K562 (cell line): ENCODE results near the gene TTC39B. TPM values are rescaled to one million over a fixed set of nuclear protein-coding genes. Genes with fewer than 3 reads are reported as not detected.

Experiments used
- ATAC-seq: fragments of 200-7000 bp; cut with Tn5 transposase; 3 replicates; pipeline ENCODE4 v1.9.1; 2020; ENCODE audit warnings: moderate library complexity
- BruUV-seq: library from RNA; stranded (reverse); fragments of 400-500 nt; replicated peaks from 2 replicates; lab custom pipeline; 2021; lab: Mats Ljungman, UMichigan
- CTCF ChIA-PET: fragments of 300-600 bp; formaldehyde crosslinking; extraction: SDS; loops from one replicate; lab custom pipeline; 2021; ENCODE audit warnings: low intra/inter-chr PET ratio; lab: Yijun Ruan, JAX
- POLR2A ChIA-PET: fragments of 300-600, 350-650 bp; sonication (Branson Sonifier 250); formaldehyde crosslinking; extraction: SDS; loops from one replicate; lab custom pipeline; 2021; ENCODE audit warnings: antibody characterized with exemption, inconsistent platforms; lab: Yijun Ruan, JAX
- DNase-seq, 4 experiments: peaks; one replicate each; pipeline versions ENCODE4 v3.0.0 to v3.0.0-alpha.2; 2011 to 2018; ENCODE audit warnings: low spot score in 3 of 4, mixed read lengths in 3 of 4; ENCODE audit errors: extremely low read depth in 1 of 4
- FAIRE-seq: peaks from 2 replicates; lab custom pipeline; 2011; peaks lifted over from hg19 to GRCh38; lab: Jason Lieb, UNC
- H2AFZ ChIP-seq: 2 replicates; pipeline ENCODE4 v1.6.0; 2011; ENCODE audit warnings: low read depth, low read length, control low read depth, inconsistent platforms
- H3K27ac ChIP-seq: fragments of 200-600 bp; 3 replicates; pipeline ENCODE4 v1.8.0; 2011; ENCODE audit warnings: low read depth, mild to moderate bottlenecking, control low read depth, inconsistent platforms, low read length, moderate library complexity, mixed read lengths; ENCODE audit errors: extremely low read depth
- H3K27me3 ChIP-seq, 2 experiments: fragments of 300-600 bp in 1 of 2; 2 replicates in 1 of 2; 3 replicates in 1 of 2; pipeline versions ENCODE4 v1.6.0 to v1.8.0; 2011; ENCODE audit warnings: inconsistent platforms in 2 of 2, low read length in 2 of 2, mild to moderate bottlenecking in 1 of 2, mixed read lengths in 1 of 2, moderate library complexity in 1 of 2; ENCODE audit not compliant: control insufficient read depth in 2 of 2, insufficient read depth in 2 of 2
- H3K36me3 ChIP-seq: fragments of 300-600 bp; 3 replicates; pipeline ENCODE4 v1.8.0; 2011; ENCODE audit warnings: mild to moderate bottlenecking, low read length, inconsistent platforms; ENCODE audit not compliant: control insufficient read depth, insufficient read depth
- H3K4me1 ChIP-seq, 2 experiments: fragments of 200-600 bp in 1 of 2; replicated peaks in 1 of 2; 2 replicates in 1 of 2; 3 replicates in 1 of 2; pipeline versions ENCODE4 v1.5.1 to v1.8.0; 2011; ENCODE audit warnings: inconsistent platforms in 2 of 2, low read length in 2 of 2, mild to moderate bottlenecking in 1 of 2, mixed read lengths in 1 of 2, moderate library complexity in 1 of 2; ENCODE audit not compliant: control insufficient read depth in 2 of 2, insufficient read depth in 2 of 2
- H3K4me2 ChIP-seq: 2 replicates; pipeline ENCODE4 v1.6.1; 2011; ENCODE audit warnings: low read length, control low read depth, inconsistent platforms, mixed read lengths; ENCODE audit not compliant: insufficient read depth
- H3K4me3 ChIP-seq: fragments of 200-600 bp; sonication (generic), shearing (Covaris generic); 2 replicates; pipeline ENCODE4 v1.5.1; 2016; ENCODE audit warnings: control low read depth, inconsistent platforms
- H3K79me2 ChIP-seq: fragments of 200-600 bp; 3 replicates; pipeline ENCODE4 v1.8.0; 2011; ENCODE audit warnings: low read length, inconsistent platforms; ENCODE audit not compliant: control insufficient read depth, insufficient read depth
- H3K9ac ChIP-seq, 2 experiments: 2 replicates each; pipeline versions ENCODE4 v1.6.0 to v1.6.1; 2011; ENCODE audit warnings: low read depth in 2 of 2, low read length in 2 of 2, control low read depth in 1 of 2, inconsistent platforms in 1 of 2, mild to moderate bottlenecking in 1 of 2, mixed read lengths in 1 of 2; ENCODE audit not compliant: insufficient read depth in 1 of 2
- H3K9me1 ChIP-seq: one replicate; pipeline ENCODE4 v1.6.0; 2011; ENCODE audit warnings: inconsistent platforms, mild to moderate bottlenecking, low read length, moderate library complexity; ENCODE audit not compliant: control insufficient read depth, insufficient read depth
- H3K9me3 ChIP-seq: replicated peaks from 2 replicates; pipeline ENCODE4 v1.5.1; 2011; ENCODE audit warnings: low read depth, low read length, inconsistent platforms; ENCODE audit not compliant: control insufficient read depth, insufficient read depth
- H4K20me1 ChIP-seq: replicated peaks from 2 replicates; pipeline ENCODE4 v1.6.1; 2011; ENCODE audit warnings: low read length, inconsistent platforms, mixed read lengths; ENCODE audit not compliant: control insufficient read depth, insufficient read depth
- ARID4B ChIP-seq: sonication (generic); formaldehyde crosslinking; IDR thresholded peaks from 2 replicates; pipeline ENCODE4 v1.8.0; 2022; ENCODE audit warnings: mild to moderate bottlenecking, missing genetic modification reagents
- CTBP1 ChIP-seq: fragments of 450-650 bp; IDR thresholded peaks from 2 replicates; pipeline ENCODE4 v1.6.1; 2016; ENCODE audit warnings: borderline replicate concordance
- EHMT2 ChIP-seq: fragments of 450-650 bp; IDR thresholded peaks from 2 replicates; pipeline ENCODE4 v1.6.1; 2018; ENCODE audit warnings: antibody characterized with exemption
- GTF2E2 ChIP-seq: fragments of 200-800 bp; sonication (Bioruptor generic); IDR thresholded peaks from 2 replicates; pipeline ENCODE4 v1.6.1; 2016; ENCODE audit warnings: missing genetic modification characterization, missing compliant biosample characterization
- HNRNPK ChIP-seq: fragments of 200-400 bp; formaldehyde crosslinking; IDR thresholded peaks from one replicate; pipeline ENCODE4 v1.6.1; 2018; ENCODE audit warnings: mild to moderate bottlenecking, low read depth, low read length; ENCODE audit not compliant: poor library complexity, severe bottlenecking
- KDM2B ChIP-seq: fragments of 250-450 bp; sonication (Bioruptor Pico); IDR thresholded peaks from 2 replicates; pipeline ENCODE4 v1.8.0; 2021; ENCODE audit warnings: mild to moderate bottlenecking, moderate library complexity
- KLF6 ChIP-seq: fragments of 250-450 bp; sonication (Bioruptor Pico); IDR thresholded peaks from 2 replicates; pipeline ENCODE4 v1.4.0; 2020; ENCODE audit warnings: mild to moderate bottlenecking, moderate library complexity, borderline replicate concordance
- NFIX ChIP-seq: fragments of 250-450 bp; sonication (Bioruptor Pico); IDR thresholded peaks from 2 replicates; pipeline ENCODE4 v1.4.0; 2020; ENCODE audit warnings: low read depth, mild to moderate bottlenecking, moderate library complexity
- STAT5A ChIP-seq: IDR thresholded peaks from 2 replicates; pipeline ENCODE4 v1.6.1; 2012; ENCODE audit warnings: low read length, inconsistent platforms, borderline replicate concordance
- ZBTB49 ChIP-seq: sonication (generic); formaldehyde crosslinking; IDR thresholded peaks from 2 replicates; pipeline ENCODE4 v1.8.0; 2022; ENCODE audit warnings: missing genetic modification reagents, mild to moderate bottlenecking, borderline replicate concordance
- ZNF24 ChIP-seq: fragments of 450-650 bp; IDR thresholded peaks from 2 replicates; pipeline ENCODE4 v1.6.1; 2016
- ZNF75A ChIP-seq: fragments of 450-650 bp; formaldehyde crosslinking; IDR thresholded peaks from 2 replicates; pipeline ENCODE4 v1.4.0; 2020; ENCODE audit warnings: mild to moderate bottlenecking
- WGBS: fragments of 100-300 bp; shearing (Covaris generic); methylation state at CpG from one replicate; pipeline ENCODE4 v1.1.6; 2016; ENCODE audit warnings: low coverage, mixed read lengths; ENCODE audit not compliant: insufficient coverage; ENCODE audit errors: missing lambda C conversion rate; 5-methylcytosine and 5-hydroxymethylcytosine counted together
- in situ Hi-C: fragments of 300-500 bp; cut with MboI; formaldehyde crosslinking; loops from 4 replicates; pipeline ENCODE4 v1.15.0; 2018; ENCODE audit warnings: inconsistent platforms, mixed read lengths
- intact Hi-C: fragments of 100-400 bp; cut with micrococcal nuclease; formaldehyde crosslinking; loops from 2 replicates; pipeline ENCODE4 v1.14.2; 2022
- polyA plus RNA-seq, 8 experiments: library from polyadenylated mRNA; depleted of rRNA in 4 of 8; stranded (reverse) in 5 of 8; unstranded in 3 of 8; fragments of >200 nt; fragmentation: Nextera tagmentation in 2 of 8; fragmentation: Illumina TruSeq in 1 of 8; extraction: Ambion mirVana in 2 of 8; extraction: Trizol in 1 of 8; gene quantifications; 2 replicates each; pipeline versions ENCODE4 v1.2.1 to v1.2.3, GENCODE V29; 2011 to 2014; ENCODE audit warnings: inconsistent platforms in 1 of 8, missing spikeins in 1 of 8
- total RNA-seq, 7 experiments: library from RNA; depleted of rRNA in 6 of 7; stranded (reverse); fragments of >200 nt in 6 of 7; fragmentation: Illumina TruSeq in 2 of 7; extraction: Trizol in 2 of 7; gene quantifications; 2 replicates each; pipeline versions ENCODE4 v1.2.1 to v1.2.3, GENCODE V29; 2011 to 2021; ENCODE audit warnings: low replicate concordance in 1 of 7
- TF ChIP-seq, protein P1 (sequence below): fragments of 250-450 bp; sonication (Bioruptor Pico); IDR thresholded peaks from 2 replicates; pipeline ENCODE4 v1.5.0; 2020; ENCODE audit warnings: mild to moderate bottlenecking, borderline replicate concordance

Gene TTC39B
- total and polyA plus RNA-seq, 9 of the 15 experiments (the other 6 are each of a cell fraction or from before 2014, with no cell fraction given) = 0.32 to 1.2 (median 0.95) TPM

GRCh38 chr9:15317836-15318235 is 10.8 kb upstream of the TTC39B start:
- no peaks in the 10 kb centered on the region for H3K27me3 ChIP-seq
- no peak for DNase-seq
- no peaks in the 10 kb centered on the region; a peak in 1 of 5 replicates for H3K4me1 ChIP-seq
- H3K4me3 ChIP-seq = no peak overlapping the region
- BruUV-seq = no TSS peak
- intact Hi-C loops (no loop called here), in situ Hi-C loops (no loop called here)
- CTCF ChIA-PET = no interaction called here
- H3K79me2 ChIP-seq = no peaks in the 10 kb centered on the region
- WGBS = 14% methylated on average over 4 of the region's 4 CpGs
- no peak overlapping the region for H3K4me2 ChIP-seq
- no peak for FAIRE-seq
- POLR2A ChIA-PET = interaction anchor here (0.9 kb wide), 1 partner anchor 13 kb away, joined by 6 read pairs; no protein-coding TSS in a partner anchor
- no peaks in the 10 kb centered on the region for H3K9me3 ChIP-seq
- H4K20me1 ChIP-seq = no peaks in the 10 kb centered on the region
- no peak overlapping the region for H3K9ac ChIP-seq
- H3K27ac ChIP-seq = no peak overlapping the region
- H3K36me3 ChIP-seq = no peaks in the 10 kb centered on the region
- no peaks in the 10 kb centered on the region for H3K9me1 ChIP-seq
- no peak for ATAC-seq
- no peak overlapping the region for H2AFZ ChIP-seq
- TF ChIP-seq, protein P1, sequence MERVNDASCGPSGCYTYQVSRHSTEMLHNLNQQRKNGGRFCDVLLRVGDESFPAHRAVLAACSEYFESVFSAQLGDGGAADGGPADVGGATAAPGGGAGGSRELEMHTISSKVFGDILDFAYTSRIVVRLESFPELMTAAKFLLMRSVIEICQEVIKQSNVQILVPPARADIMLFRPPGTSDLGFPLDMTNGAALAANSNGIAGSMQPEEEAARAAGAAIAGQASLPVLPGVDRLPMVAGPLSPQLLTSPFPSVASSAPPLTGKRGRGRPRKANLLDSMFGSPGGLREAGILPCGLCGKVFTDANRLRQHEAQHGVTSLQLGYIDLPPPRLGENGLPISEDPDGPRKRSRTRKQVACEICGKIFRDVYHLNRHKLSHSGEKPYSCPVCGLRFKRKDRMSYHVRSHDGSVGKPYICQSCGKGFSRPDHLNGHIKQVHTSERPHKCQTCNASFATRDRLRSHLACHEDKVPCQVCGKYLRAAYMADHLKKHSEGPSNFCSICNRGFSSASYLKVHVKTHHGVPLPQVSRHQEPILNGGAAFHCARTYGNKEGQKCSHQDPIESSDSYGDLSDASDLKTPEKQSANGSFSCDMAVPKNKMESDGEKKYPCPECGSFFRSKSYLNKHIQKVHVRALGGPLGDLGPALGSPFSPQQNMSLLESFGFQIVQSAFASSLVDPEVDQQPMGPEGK (CRISPR knock-in tag) = no peak
- TF ChIP-seq ZNF24 = no peak
- TF ChIP-seq NFIX (CRISPR knock-in tag) = no peak
- TF ChIP-seq STAT5A = no peak
- TF ChIP-seq EHMT2 = no peak
- no peak for TF ChIP-seq ARID4B
- no peak for TF ChIP-seq ZBTB49 (CRISPR knock-in tag)
- no peak for TF ChIP-seq ZNF75A (CRISPR knock-in tag)
- no peak for TF ChIP-seq CTBP1
- TF ChIP-seq GTF2E2 (tag) = no peak
- TF ChIP-seq KDM2B (CRISPR knock-in tag) = no peak
- TF ChIP-seq KLF6 = no peak
- TF ChIP-seq HNRNPK = no peak
